ENCODE data around the gene CFAP46.

CFAP46 gene

GRCh38 chr10:132978542-132978941 is 36.2 kb upstream of the CFAP46 start:
- Histone ChIP-seq H3K4me1 (ENCODE audit: control insufficient read depth, insufficient read depth, low read length) (peaks cover 2% of the 10 kb centered on the region), H3K9ac (ENCODE audit: low read length in 2 of 2) (no peak overlapping the region), H3K36me3 (ENCODE audit: control insufficient read depth in 2 of 2, insufficient read depth in 2 of 2, low read length in 2 of 2) (no peaks in the 10 kb centered on the region), H3K4me3 (ENCODE audit: low read length in 2 of 2) (no peak overlapping the region), H3K27me3 (ENCODE audit: control insufficient read depth in 1 of 2, insufficient read depth in 2 of 2, low read length in 2 of 2) (peaks cover 6 to 17% of the 10 kb centered on the region in 2 donors), H3K9me3 (ENCODE audit: control insufficient read depth in 2 of 2, low read length in 2 of 2) (no peaks in the 10 kb centered on the region), H3K27ac (ENCODE audit: low read length) (no peak overlapping the region)

- Histone ChIP-seq H3K36me3 (ENCODE audit: control insufficient read depth in 2 of 2, insufficient read depth in 2 of 2, low read length in 2 of 2) (no peaks in the 10 kb centered on the region), H3K27ac (ENCODE audit: low read length) (no peak overlapping the region)
These were observed 35.4 kb upstream of the CFAP46 start for GRCh38 chr10:132977807-132978206.

GRCh38 chr10:132977076-132977475 is 34.7 kb upstream of the CFAP46 start:
- Histone ChIP-seq H3K27me3 (ENCODE audit: control insufficient read depth in 1 of 2, insufficient read depth in 2 of 2, low read length in 2 of 2) (peaks cover 8 to 25% of the 10 kb centered on the region in 2 donors), H3K4me1 (ENCODE audit: control insufficient read depth, insufficient read depth, low read length) (peaks cover 2% of the 10 kb centered on the region), H3K27ac (ENCODE audit: low read length) (no peak overlapping the region), H3K9me3 (ENCODE audit: control insufficient read depth in 2 of 2, low read length in 2 of 2) (no peaks in the 10 kb centered on the region), H3K9ac (ENCODE audit: low read length in 2 of 2) (no peak overlapping the region), H3K36me3 (ENCODE audit: control insufficient read depth in 2 of 2, insufficient read depth in 2 of 2, low read length in 2 of 2) (no peaks in the 10 kb centered on the region), H3K4me3 (ENCODE audit: low read length in 2 of 2) (no peak overlapping the region)

More at GRCh38 chr10:132977807-132978206, 35.4 kb upstream of the CFAP46 start:
- Histone ChIP-seq H3K4me3 (ENCODE audit: low read length in 2 of 2) (no peak overlapping the region), H3K9ac (ENCODE audit: low read length in 2 of 2) (no peak overlapping the region), H3K4me1 (ENCODE audit: control insufficient read depth, insufficient read depth, low read length) (peaks cover 2% of the 10 kb centered on the region), H3K27me3 (ENCODE audit: control insufficient read depth in 1 of 2, insufficient read depth in 2 of 2, low read length in 2 of 2) (peaks cover 6 to 17% of the 10 kb centered on the region in 2 donors), H3K9me3 (ENCODE audit: control insufficient read depth in 2 of 2, low read length in 2 of 2) (no peaks in the 10 kb centered on the region)

- Histone ChIP-seq H3K36me3 (ENCODE audit: control insufficient read depth in 2 of 2, insufficient read depth in 2 of 2, low read length in 2 of 2) (no peaks in the 10 kb centered on the region), H3K4me3 (ENCODE audit: low read length in 2 of 2) (no peak overlapping the region), H3K9me3 (ENCODE audit: control insufficient read depth in 2 of 2, low read length in 2 of 2) (no peaks in the 10 kb centered on the region), H3K9ac (ENCODE audit: low read length in 2 of 2) (no peak overlapping the region), H3K27ac (ENCODE audit: low read length) (no peak overlapping the region), H3K4me1 (ENCODE audit: control insufficient read depth, insufficient read depth, low read length) (no peaks in the 10 kb centered on the region), H3K27me3 (ENCODE audit: control insufficient read depth in 1 of 2, insufficient read depth in 2 of 2, low read length in 2 of 2) (peaks cover 15 to 32% of the 10 kb centered on the region in 2 donors)
These were observed 33.7 kb upstream of the CFAP46 start for GRCh38 chr10:132975831-132976682.

DNA sequence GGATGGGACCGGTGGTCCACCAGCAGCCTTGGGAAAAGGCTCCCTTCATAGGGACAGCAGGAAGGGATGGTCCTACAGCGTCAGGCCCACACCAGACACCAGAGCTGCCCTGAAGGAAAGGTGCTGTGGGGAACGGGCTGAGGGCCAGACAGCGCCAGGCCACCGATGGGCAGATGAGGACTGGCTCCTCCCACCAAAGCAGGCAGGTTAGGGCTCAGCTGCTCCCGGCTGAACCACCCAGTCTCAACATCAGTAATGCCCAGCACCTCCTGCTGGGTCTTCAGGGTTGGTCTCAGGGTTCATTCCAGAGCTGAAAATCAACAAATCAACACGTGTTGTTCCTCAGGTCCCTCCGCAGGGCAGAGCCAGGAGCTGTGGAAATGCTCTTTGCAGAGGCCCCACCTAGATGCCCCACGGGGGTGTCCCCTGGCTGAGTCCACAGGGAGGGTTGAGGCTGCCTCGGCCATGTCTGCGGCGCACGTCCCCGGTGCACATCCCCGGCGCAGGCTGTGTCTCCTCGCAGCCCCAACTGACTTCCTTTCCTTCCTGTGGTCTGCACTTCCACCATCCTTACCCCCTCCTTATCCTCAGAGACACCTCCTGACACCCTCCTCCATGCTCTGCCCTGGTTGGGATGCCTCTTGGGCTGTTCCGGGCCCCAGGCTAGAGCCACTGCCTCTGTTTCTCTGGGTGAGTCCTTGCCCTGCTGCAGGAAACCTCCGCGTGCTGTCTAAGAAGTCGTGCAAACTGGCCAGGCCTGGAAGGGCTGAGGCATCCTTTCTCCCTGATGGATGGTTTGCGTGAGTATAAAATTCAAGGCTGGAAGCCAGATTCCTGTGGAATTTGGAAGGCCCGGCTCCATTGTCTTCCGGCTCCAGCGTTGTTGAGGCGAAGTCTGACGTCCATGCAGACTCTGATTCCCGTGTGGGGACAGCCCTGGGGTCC is 32.8 kb upstream of the CFAP46 start:
- Histone ChIP-seq H3K9me3 (ENCODE audit: control insufficient read depth in 2 of 2, low read length in 2 of 2) (no peaks in the 10 kb centered on the region), H3K9ac (ENCODE audit: low read length in 2 of 2) (no peak overlapping the region), H3K4me1 (ENCODE audit: control insufficient read depth, insufficient read depth, low read length) (no peaks in the 10 kb centered on the region), H3K27ac (ENCODE audit: low read length) (no peak overlapping the region), H3K36me3 (ENCODE audit: control insufficient read depth in 2 of 2, insufficient read depth in 2 of 2, low read length in 2 of 2) (no peaks in the 10 kb centered on the region), H3K27me3 (ENCODE audit: control insufficient read depth in 1 of 2, insufficient read depth in 2 of 2, low read length in 2 of 2) (peaks cover 17 to 36% of the 10 kb centered on the region in 2 donors), H3K4me3 (ENCODE audit: low read length in 2 of 2) (no peak overlapping the region)

DNA sequence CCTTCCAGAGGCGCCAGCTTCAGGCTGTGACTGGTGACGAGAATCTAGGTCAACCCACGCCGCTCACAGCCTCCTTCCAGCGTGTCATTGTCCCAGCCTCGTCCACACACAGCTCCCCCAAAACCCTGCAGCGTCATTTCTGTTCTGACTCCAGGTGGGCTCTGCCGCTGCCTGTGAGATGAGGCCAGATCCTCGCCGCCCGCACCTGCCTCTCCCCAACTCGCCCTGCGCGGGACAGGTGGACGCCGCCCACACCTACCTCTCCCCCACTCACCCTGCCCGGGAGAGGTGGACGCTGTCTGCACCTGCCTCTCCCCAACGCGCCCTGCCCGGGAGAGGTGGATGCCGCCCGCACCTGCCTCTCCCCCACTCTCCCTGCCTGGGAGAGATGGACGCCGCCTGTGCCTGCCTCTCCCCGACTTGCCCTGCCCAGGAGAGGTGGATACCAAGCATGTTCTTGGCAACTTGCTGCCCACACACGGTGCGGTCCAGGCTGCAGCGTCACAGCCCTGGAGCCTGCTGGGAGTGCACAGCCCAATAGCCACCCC is 32.0 kb upstream of the CFAP46 start:
- Histone ChIP-seq H3K4me3 (ENCODE audit: low read length in 2 of 2) (no peak overlapping the region), H3K36me3 (ENCODE audit: control insufficient read depth in 2 of 2, insufficient read depth in 2 of 2, low read length in 2 of 2) (no peaks in the 10 kb centered on the region), H3K27ac (ENCODE audit: low read length) (no peak overlapping the region), H3K9me3 (ENCODE audit: control insufficient read depth in 2 of 2, low read length in 2 of 2) (peaks cover 0 to 2% of the 10 kb centered on the region in 2 donors), H3K9ac (ENCODE audit: low read length in 2 of 2) (no peak overlapping the region), H3K27me3 (ENCODE audit: control insufficient read depth in 1 of 2, insufficient read depth in 2 of 2, low read length in 2 of 2) (peaks cover 17 to 37% of the 10 kb centered on the region in 2 donors), H3K4me1 (ENCODE audit: control insufficient read depth, insufficient read depth, low read length) (no peaks in the 10 kb centered on the region)

GRCh38 chr10:132973903-132974241 is 31.5 kb upstream of the CFAP46 start:
- no peak overlapping the region for H3K27ac ChIP-seq (ENCODE audit: low read length)
- no peak overlapping the region for H3K9ac ChIP-seq (ENCODE audit: low read length in 2 of 2)
- no peaks in the 10 kb centered on the region for H3K4me1 ChIP-seq (ENCODE audit: control insufficient read depth, insufficient read depth, low read length)
- no peak overlapping the region for H3K4me3 ChIP-seq (ENCODE audit: low read length in 2 of 2)
- peaks cover 17 to 36% of the 10 kb centered on the region in 2 donors for H3K27me3 ChIP-seq (ENCODE audit: control insufficient read depth in 1 of 2, insufficient read depth in 2 of 2, low read length in 2 of 2)
- peaks cover 0 to 2% of the 10 kb centered on the region in 2 donors for H3K9me3 ChIP-seq (ENCODE audit: control insufficient read depth in 2 of 2, low read length in 2 of 2)
- no peaks in the 10 kb centered on the region for H3K36me3 ChIP-seq (ENCODE audit: control insufficient read depth in 2 of 2, insufficient read depth in 2 of 2, low read length in 2 of 2)

- H3K27ac ChIP-seq (ENCODE audit: low read length) = no peak overlapping the region
- H3K4me3 ChIP-seq (ENCODE audit: low read length in 2 of 2) = no peak overlapping the region
- H3K36me3 ChIP-seq (ENCODE audit: control insufficient read depth in 2 of 2, insufficient read depth in 2 of 2, low read length in 2 of 2) = no peaks in the 10 kb centered on the region
- H3K27me3 ChIP-seq (ENCODE audit: control insufficient read depth in 1 of 2, insufficient read depth in 2 of 2, low read length in 2 of 2) = peaks cover 17 to 36% of the 10 kb centered on the region in 2 donors
- H3K9me3 ChIP-seq (ENCODE audit: control insufficient read depth in 2 of 2, low read length in 2 of 2) = peaks cover 0 to 2% of the 10 kb centered on the region in 2 donors
- H3K9ac ChIP-seq (ENCODE audit: low read length in 2 of 2) = no peak overlapping the region
- no peaks in the 10 kb centered on the region for H3K4me1 ChIP-seq (ENCODE audit: control insufficient read depth, insufficient read depth, low read length)
These were observed 30.9 kb upstream of the CFAP46 start for GRCh38 chr10:132972986-132973902.

- H3K36me3 ChIP-seq (ENCODE audit: control insufficient read depth in 2 of 2, insufficient read depth in 2 of 2, low read length in 2 of 2) = no peaks in the 10 kb centered on the region
- no peak overlapping the region for H3K27ac ChIP-seq (ENCODE audit: low read length)
- H3K9me3 ChIP-seq (ENCODE audit: control insufficient read depth in 2 of 2, low read length in 2 of 2) = peaks cover 0 to 2% of the 10 kb centered on the region in 2 donors
- peaks cover 17 to 36% of the 10 kb centered on the region in 2 donors for H3K27me3 ChIP-seq (ENCODE audit: control insufficient read depth in 1 of 2, insufficient read depth in 2 of 2, low read length in 2 of 2)
- no peaks in the 10 kb centered on the region for H3K4me1 ChIP-seq (ENCODE audit: control insufficient read depth, insufficient read depth, low read length)
- H3K4me3 ChIP-seq (ENCODE audit: low read length in 2 of 2) = no peak overlapping the region
- H3K9ac ChIP-seq (ENCODE audit: low read length in 2 of 2) = no peak overlapping the region
These were observed 30.0 kb upstream of the CFAP46 start for GRCh38 chr10:132972149-132972985.
